PC-9 (cell line): ENCODE measurements around the gene DMRTA2. TPM values are rescaled to one million over a fixed set of nuclear protein-coding genes. Genes with fewer than 3 reads are reported as not detected.

Experiments used
- BruUV-seq: library from RNA; stranded (reverse); fragments of 400-500 nt; replicated peaks from 2 replicates; lab custom pipeline; 2021; lab: Mats Ljungman, UMichigan
- CTCF ChIA-PET: fragments of 300-600 bp; sonication (Branson Sonifier 250); formaldehyde crosslinking; loops from one replicate; lab custom pipeline; 2022; ENCODE audit warnings: antibody characterized with exemption; lab: Charles Lee
- POLR2A ChIA-PET: fragments of 300-600 bp; sonication (Branson Sonifier 250); formaldehyde crosslinking; loops from one replicate; lab custom pipeline; 2022; ENCODE audit warnings: antibody characterized with exemption; ENCODE audit not compliant: unreplicated experiment; lab: Charles Lee
- DNase-seq, 2 experiments: peaks; one replicate each; pipeline versions ENCODE4 v3.0.0 to v3.0.0-alpha.2; 2015 to 2022; ENCODE audit warnings: mixed read lengths in 1 of 2
- H2AFZ ChIP-seq: fragments of 200-600 bp; sonication (generic); 2 replicates; pipeline ENCODE4 v1.8.1; 2017; ENCODE audit warnings: antibody characterized with exemption
- H3F3A ChIP-seq: fragments of 200-600 bp; sonication (generic); 2 replicates; pipeline ENCODE4 v1.8.1; 2017; ENCODE audit warnings: antibody characterized with exemption, mild to moderate bottlenecking, low read depth; ENCODE audit not compliant: insufficient read depth
- H3K27ac ChIP-seq: fragments of 200-600 bp; sonication (generic); 2 replicates; pipeline ENCODE4 v1.6.1; 2016; ENCODE audit warnings: mixed run types
- H3K27me3 ChIP-seq: fragments of 200-600 bp; sonication (generic); 2 replicates; pipeline ENCODE4 v1.6.1; 2016; ENCODE audit warnings: low read depth, mixed run types; ENCODE audit not compliant: insufficient read depth
- H3K36me3 ChIP-seq: fragments of 200-600 bp; sonication (generic); 2 replicates; pipeline ENCODE4 v1.6.1; 2016; ENCODE audit warnings: low read depth, mixed run types
- H3K4me1 ChIP-seq: fragments of 200-600 bp; sonication (generic); replicated peaks from 2 replicates; pipeline ENCODE4 v1.6.1; 2016; ENCODE audit warnings: mixed run types; ENCODE audit not compliant: insufficient read depth
- H3K4me2 ChIP-seq: fragments of 200-600 bp; sonication (generic); 2 replicates; pipeline ENCODE4 v1.6.1; 2017; ENCODE audit warnings: mixed run types
- H3K4me3 ChIP-seq: fragments of 200-600 bp; sonication (generic); 2 replicates; pipeline ENCODE4 v1.6.1; 2016; ENCODE audit warnings: mixed run types
- H3K79me2 ChIP-seq: fragments of 200-600 bp; sonication (generic); 2 replicates; pipeline ENCODE4 v1.6.1; 2017; ENCODE audit warnings: low read depth, mixed run types
- H3K9me2 ChIP-seq: fragments of 200-600 bp; sonication (generic); 2 replicates; pipeline ENCODE4 v1.8.1; 2017; ENCODE audit warnings: mild to moderate bottlenecking; ENCODE audit not compliant: insufficient read depth
- H3K9me3 ChIP-seq: fragments of 200-600 bp; sonication (generic); 2 replicates; pipeline ENCODE4 v1.8.1; 2016; ENCODE audit warnings: low read depth; ENCODE audit not compliant: insufficient read depth
- H4K20me1 ChIP-seq: fragments of 200-600 bp; sonication (generic); 2 replicates; pipeline ENCODE4 v1.8.1; 2017; ENCODE audit not compliant: insufficient read depth
- EZH2 ChIP-seq: fragments of 200-600 bp; sonication (generic); IDR thresholded peaks from 2 replicates; pipeline ENCODE4 v1.8.0; 2017; ENCODE audit warnings: antibody characterized with exemption, low read depth
- intact Hi-C: fragments of 100-400 bp; cut with micrococcal nuclease; formaldehyde crosslinking; loops from one replicate; pipeline ENCODE4 v1.10.0; 2022; ENCODE audit not compliant: unreplicated experiment
- total RNA-seq: library from RNA; stranded (reverse); gene quantifications from 2 replicates; pipeline ENCODE4 v1.2.3, GENCODE V29; 2021
- TF ChIP-seq, protein P1 (sequence below): fragments of 200-600 bp; sonication (generic); conservative IDR thresholded peaks from 2 replicates; pipeline ENCODE4 v1.6.1; 2017; ENCODE audit warnings: mixed run types, antibody characterized with exemption, mild to moderate bottlenecking, moderate library complexity

Gene DMRTA2
- total RNA-seq, 1 experiment from 2014 or later = not detected

DNA sequence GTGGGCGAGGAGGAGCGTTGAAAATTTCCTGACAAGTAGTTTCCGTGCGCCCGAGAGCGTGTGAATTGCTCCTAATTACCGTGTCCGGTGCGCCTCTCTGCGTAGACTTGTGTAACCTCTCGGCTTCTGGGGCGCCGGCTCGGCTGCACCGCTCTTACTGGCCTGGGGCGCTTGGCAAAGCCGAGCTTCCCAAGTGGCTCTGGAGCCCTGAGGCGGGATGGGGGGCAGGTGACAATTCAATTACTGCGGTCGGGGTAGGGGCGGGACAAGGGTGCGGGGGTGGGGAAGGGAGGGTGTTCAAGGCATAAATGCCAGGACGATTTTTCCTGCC, 392 bp upstream of the DMRTA2 start:
- H4K20me1 ChIP-seq = no peaks in the 10 kb centered on the region
- no peaks in the 10 kb centered on the region; the same call in 1 of the 2 replicates for H3F3A ChIP-seq
- H3K36me3 ChIP-seq = no peaks in the 10 kb centered on the region
- CTCF ChIA-PET = no interaction called here
- no TSS peak for BruUV-seq
- intact Hi-C loops = no loop called here
- POLR2A ChIA-PET = no interaction called here
- no peaks in the 10 kb centered on the region for H3K79me2 ChIP-seq
- no peak overlapping the region for H2AFZ ChIP-seq
- H3K4me1 ChIP-seq = no peaks in the 10 kb centered on the region
- H3K27me3 ChIP-seq = no peaks in the 10 kb centered on the region
- no peak overlapping the region for H3K27ac ChIP-seq
- DNase-seq = no peak
- no peak overlapping the region for H3K4me3 ChIP-seq
- no peaks in the 10 kb centered on the region for H3K9me2 ChIP-seq
- peak overlapping the region; percentile 65; the same call in 1 of the 2 replicates for H3K4me2 ChIP-seq
- no peak for TF ChIP-seq EZH2
- TF ChIP-seq, protein P1, sequence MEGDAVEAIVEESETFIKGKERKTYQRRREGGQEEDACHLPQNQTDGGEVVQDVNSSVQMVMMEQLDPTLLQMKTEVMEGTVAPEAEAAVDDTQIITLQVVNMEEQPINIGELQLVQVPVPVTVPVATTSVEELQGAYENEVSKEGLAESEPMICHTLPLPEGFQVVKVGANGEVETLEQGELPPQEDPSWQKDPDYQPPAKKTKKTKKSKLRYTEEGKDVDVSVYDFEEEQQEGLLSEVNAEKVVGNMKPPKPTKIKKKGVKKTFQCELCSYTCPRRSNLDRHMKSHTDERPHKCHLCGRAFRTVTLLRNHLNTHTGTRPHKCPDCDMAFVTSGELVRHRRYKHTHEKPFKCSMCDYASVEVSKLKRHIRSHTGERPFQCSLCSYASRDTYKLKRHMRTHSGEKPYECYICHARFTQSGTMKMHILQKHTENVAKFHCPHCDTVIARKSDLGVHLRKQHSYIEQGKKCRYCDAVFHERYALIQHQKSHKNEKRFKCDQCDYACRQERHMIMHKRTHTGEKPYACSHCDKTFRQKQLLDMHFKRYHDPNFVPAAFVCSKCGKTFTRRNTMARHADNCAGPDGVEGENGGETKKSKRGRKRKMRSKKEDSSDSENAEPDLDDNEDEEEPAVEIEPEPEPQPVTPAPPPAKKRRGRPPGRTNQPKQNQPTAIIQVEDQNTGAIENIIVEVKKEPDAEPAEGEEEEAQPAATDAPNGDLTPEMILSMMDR = no peak
- H3K9me3 ChIP-seq = no peaks in the 10 kb centered on the region

GRCh38 chr1:50422675-50422945, 633 bp downstream of the DMRTA2 start:
- intact Hi-C loops = no loop called here
- H2AFZ ChIP-seq = no peak overlapping the region
- TF ChIP-seq, protein P1 = no peak
- TF ChIP-seq EZH2 = no peak
- no peak overlapping the region for H3K4me2 ChIP-seq
- no peaks in the 10 kb centered on the region for H4K20me1 ChIP-seq
- no peaks in the 10 kb centered on the region; the same call in 1 of the 2 replicates for H3F3A ChIP-seq
- CTCF ChIA-PET = no interaction called here
- DNase-seq = no peak
- no peaks in the 10 kb centered on the region for H3K9me2 ChIP-seq
- no peaks in the 10 kb centered on the region for H3K36me3 ChIP-seq
- H3K4me1 ChIP-seq = no peaks in the 10 kb centered on the region
- no peaks in the 10 kb centered on the region for H3K9me3 ChIP-seq
- H3K27me3 ChIP-seq = no peaks in the 10 kb centered on the region
- no TSS peak for BruUV-seq
- POLR2A ChIA-PET = no interaction called here
- no peak overlapping the region for H3K4me3 ChIP-seq
- H3K27ac ChIP-seq = no peak overlapping the region
- no peaks in the 10 kb centered on the region for H3K79me2 ChIP-seq

DNA sequence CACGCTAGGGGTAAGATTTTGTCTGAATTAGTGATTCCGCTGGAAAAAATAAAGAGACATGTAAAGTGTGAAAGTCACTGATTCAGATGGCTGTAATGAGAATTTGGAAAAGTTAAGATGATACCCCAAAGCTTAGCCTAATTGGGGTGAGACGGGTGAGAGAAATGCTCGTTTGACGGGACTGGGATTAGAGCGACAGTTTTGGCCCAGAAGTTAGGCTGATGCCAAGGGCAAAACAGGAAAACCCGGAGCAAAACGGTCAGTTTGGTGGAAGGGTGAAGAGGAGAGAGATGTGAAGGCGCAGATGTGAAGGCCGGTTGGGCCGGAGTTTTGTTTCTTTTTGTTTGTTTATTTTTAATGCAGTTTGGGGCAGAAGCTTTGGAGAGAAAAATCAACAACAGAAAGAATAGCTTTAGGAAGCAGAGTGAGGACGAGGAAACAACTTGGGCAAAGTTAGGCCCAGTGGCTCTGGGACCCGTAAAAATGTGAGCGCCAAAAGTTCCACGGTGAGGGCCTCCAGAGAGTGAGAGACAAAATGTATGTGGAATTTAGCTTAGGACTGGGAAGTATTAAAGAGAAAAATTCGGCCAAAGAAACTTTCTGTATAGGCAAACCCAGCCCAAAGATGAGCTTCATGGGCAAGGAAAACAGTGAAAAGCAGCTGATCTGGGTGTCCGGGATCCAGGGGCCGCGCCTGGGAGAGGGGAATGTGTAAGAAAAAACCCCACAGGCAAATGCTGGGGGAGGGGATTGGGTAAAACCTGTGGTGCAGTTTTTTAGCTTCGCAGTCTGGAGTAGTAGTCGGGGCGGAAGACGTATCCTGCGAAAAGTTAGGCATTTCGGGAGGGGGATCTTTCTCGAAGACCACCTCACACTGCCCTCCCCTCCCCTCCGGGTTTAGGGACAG, 1.2 kb downstream of the DMRTA2 start:
- intact Hi-C loops = no loop called here
- POLR2A ChIA-PET = interaction anchor here (0.6 kb wide), 1 partner anchor 89 kb away, joined by 9 read pairs; no protein-coding TSS in a partner anchor

More for the DNA sequence above, 1.2 kb downstream of the DMRTA2 start:
- Histone ChIP-seq H3K27me3 (no peaks in the 10 kb centered on the region), H3K79me2 (no peaks in the 10 kb centered on the region), H3K4me2 (no peak overlapping the region), H2AFZ (no peak overlapping the region), H3K4me3 (no peak overlapping the region), H4K20me1 (no peaks in the 10 kb centered on the region), H3K36me3 (no peaks in the 10 kb centered on the region), H3F3A (no peaks in the 10 kb centered on the region; the same call in 1 of the 2 replicates), H3K9me2 (no peaks in the 10 kb centered on the region), H3K4me1 (no peaks in the 10 kb centered on the region), H3K9me3 (no peaks in the 10 kb centered on the region), H3K27ac (no peak overlapping the region)
- no peak for DNase-seq
- TF ChIP-seq, protein P1 = no peak
- TF ChIP-seq EZH2 = no peak
- BruUV-seq = no TSS peak
- CTCF ChIA-PET = no interaction called here
